Gastrocnemius medialis (tissue), 4 donors: Measurements from ENCODE around the gene PSMG2.

Experiments
- POLR2A ChIP-seq, 2 donors: fragments of 450-650 bp; IDR thresholded peaks; one replicate each; pipeline ENCODE4 v1.6.1; 2017; ENCODE audit warnings: antibody characterized with exemption in 2 of 2, mild to moderate bottlenecking in 2 of 2, moderate library complexity in 2 of 2
- TF ChIP-seq, protein P1 (sequence below), 5 experiments: fragments of 450-650 bp in 3 of 5; fragments of 200-600 bp in 2 of 5; sonication (generic) in 2 of 5; IDR thresholded peaks in 4 of 5; conservative IDR thresholded peaks in 1 of 5; 1 replicate in 4 of 5; 2 replicates in 1 of 5; pipeline ENCODE4 v1.5.1; 2016 to 2019; ENCODE audit warnings: antibody characterized with exemption in 5 of 5, mild to moderate bottlenecking in 3 of 5, moderate library complexity in 3 of 5

DNA sequence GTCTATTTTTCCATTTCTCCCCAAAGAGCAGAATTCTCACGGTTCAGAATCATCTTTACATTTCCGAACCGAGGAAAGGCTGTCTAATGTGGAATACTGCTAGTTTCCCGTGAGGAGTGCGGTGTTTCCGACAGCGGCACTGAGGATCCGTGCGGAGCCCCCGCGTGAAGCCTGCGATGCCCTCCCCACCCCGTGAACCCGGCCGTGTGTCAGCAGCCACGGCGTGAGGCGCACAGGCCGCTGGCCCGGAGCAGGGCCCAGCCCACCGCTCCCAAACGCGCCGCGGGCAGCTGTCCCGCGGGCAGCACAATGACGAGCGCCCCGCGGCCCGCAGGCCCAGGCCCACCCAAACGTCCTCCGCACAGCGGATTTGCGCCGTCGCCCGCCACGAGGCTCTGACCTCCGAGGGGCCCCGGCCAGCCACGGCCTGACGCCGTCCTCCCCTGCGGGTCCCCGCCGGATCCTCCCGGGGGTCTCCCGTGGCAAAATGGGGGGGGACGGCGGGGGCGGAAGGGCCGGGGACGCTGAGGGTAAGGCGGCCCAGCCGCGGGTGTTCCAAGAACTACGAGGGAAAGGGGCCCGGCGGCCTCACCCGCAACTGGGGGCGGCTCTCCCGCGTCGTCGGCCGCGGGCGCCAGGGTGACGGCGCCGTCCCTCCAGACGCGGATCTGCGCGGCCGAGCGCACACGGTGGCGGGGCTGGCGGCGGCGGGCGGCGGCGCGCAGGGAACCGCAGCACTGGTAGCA is 45.7 kb upstream of the PSMG2 start:
- TF ChIP-seq, protein P1, sequence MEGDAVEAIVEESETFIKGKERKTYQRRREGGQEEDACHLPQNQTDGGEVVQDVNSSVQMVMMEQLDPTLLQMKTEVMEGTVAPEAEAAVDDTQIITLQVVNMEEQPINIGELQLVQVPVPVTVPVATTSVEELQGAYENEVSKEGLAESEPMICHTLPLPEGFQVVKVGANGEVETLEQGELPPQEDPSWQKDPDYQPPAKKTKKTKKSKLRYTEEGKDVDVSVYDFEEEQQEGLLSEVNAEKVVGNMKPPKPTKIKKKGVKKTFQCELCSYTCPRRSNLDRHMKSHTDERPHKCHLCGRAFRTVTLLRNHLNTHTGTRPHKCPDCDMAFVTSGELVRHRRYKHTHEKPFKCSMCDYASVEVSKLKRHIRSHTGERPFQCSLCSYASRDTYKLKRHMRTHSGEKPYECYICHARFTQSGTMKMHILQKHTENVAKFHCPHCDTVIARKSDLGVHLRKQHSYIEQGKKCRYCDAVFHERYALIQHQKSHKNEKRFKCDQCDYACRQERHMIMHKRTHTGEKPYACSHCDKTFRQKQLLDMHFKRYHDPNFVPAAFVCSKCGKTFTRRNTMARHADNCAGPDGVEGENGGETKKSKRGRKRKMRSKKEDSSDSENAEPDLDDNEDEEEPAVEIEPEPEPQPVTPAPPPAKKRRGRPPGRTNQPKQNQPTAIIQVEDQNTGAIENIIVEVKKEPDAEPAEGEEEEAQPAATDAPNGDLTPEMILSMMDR (IDR thresholded peaks at IDR 0.05 in 4 of 5, conservative IDR thresholded peaks at IDR 0.05 in 1 of 5) = peak in 1 of 5 experiments; percentile 5
- peak; percentile 61 to 71 for TF ChIP-seq POLR2A (IDR thresholded peaks at IDR 0.05)
